Rectal smooth muscle tissue (tissue), 1 donor: ENCODE data around the gene FABP3.

Source experiments
- H3K27ac ChIP-seq: one replicate; pipeline ENCODE4 v1.7.0; 2013; ENCODE audit warnings: low read depth, low read length, inconsistent platforms
- H3K27me3 ChIP-seq: one replicate; pipeline ENCODE4 v1.7.0; 2013; ENCODE audit warnings: low read length; ENCODE audit not compliant: control insufficient read depth, insufficient read depth
- H3K36me3 ChIP-seq: one replicate; pipeline ENCODE4 v1.7.0; 2013; ENCODE audit warnings: low read length; ENCODE audit not compliant: control insufficient read depth, insufficient read depth
- H3K4me1 ChIP-seq: one replicate; pipeline ENCODE4 v1.7.0; 2013; ENCODE audit warnings: low read length; ENCODE audit not compliant: control insufficient read depth, insufficient read depth
- H3K4me3 ChIP-seq: one replicate; pipeline ENCODE4 v1.7.0; 2013; ENCODE audit warnings: low read length
- H3K9ac ChIP-seq: one replicate; pipeline ENCODE4 v1.7.0; 2013; ENCODE audit warnings: low read length

The FABP3 gene

DNA sequence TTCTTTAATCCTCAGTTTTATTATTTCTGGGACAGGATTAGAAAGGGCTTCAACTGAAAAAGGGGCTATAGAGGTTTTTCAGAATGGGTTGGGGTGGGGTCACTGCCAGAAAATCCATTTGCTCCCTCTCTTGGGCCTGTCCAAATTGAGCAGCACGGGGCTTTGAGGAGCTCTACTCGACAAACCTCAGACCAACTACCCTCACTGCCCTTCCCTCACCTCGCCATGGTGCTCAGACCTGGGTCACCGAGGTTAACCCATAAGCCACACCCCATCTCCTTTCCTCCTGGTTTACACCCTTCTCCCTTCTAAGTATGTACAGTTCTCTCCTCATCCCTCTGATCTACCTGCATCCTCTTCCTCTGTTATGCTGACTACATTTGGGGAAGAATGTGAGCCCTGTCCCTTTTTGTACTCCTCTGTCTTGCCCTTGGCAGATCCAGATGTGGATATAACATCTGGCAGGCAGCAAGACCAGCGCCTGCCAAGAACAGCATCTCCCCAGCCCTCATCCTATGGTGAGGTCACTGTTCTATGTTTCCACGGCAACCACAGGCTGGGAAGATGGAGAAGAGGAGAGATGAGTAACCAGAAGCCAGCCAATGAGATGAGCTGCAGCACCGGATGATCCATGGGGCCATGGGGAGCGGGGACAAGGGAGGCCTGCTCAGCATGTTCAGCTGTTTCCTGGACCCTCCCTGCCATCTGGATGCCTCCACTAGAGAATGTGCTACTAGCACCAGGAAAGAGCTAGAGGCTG is 3.7 kb upstream of the FABP3 start:
- H3K4me3 ChIP-seq: no peak overlapping the region
- H3K36me3 ChIP-seq: no peaks in the 10 kb centered on the region
- H3K9ac ChIP-seq: no peak overlapping the region
- peaks cover 16% of the 10 kb centered on the region for H3K4me1 ChIP-seq
- no peaks in the 10 kb centered on the region for H3K27me3 ChIP-seq
- no peak overlapping the region for H3K27ac ChIP-seq

DNA sequence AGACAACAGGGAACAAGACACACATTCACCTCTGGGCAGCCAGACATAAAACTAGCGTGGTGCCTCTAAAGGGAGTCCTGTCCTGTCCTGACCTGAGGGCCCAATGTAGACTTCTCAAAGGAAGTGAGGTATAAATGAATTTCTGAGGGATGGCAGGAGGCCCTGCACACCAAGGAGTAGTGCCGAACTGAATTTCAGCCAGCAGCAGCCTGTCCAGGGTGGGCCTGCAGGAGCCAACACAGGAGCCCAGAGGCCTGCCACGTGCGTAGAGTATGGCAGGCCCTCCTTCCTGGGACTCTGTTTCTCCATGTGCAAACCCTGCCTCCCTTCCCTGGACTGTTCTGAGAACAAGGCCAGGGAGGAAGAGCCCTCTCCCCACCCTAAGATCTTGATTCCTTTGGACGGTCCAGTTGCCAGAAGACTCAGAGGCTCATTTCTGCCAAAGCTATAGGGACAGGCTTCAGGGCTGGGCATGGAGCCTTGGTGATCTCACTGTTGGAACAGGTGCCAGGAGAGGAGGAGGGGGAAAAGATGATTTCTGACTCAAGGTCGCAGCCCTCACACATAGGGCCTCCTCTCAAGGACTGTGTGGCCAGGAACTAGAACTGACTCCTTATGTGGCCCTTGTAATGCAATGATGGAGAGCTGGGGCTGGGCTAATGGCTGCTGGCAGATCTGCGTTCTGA is 1.8 kb upstream of the FABP3 start:
- peaks cover 16% of the 10 kb centered on the region for H3K4me1 ChIP-seq
- no peak overlapping the region for H3K9ac ChIP-seq
- no peak overlapping the region for H3K4me3 ChIP-seq
- H3K27ac ChIP-seq: peak overlapping the region; percentile 46
- no peaks in the 10 kb centered on the region for H3K27me3 ChIP-seq
- H3K36me3 ChIP-seq: no peaks in the 10 kb centered on the region

GRCh38 chr1:31373897-31374486 is 1.1 kb upstream of the FABP3 start:
- H3K27ac ChIP-seq: peak overlapping the region; percentile 46

DNA sequence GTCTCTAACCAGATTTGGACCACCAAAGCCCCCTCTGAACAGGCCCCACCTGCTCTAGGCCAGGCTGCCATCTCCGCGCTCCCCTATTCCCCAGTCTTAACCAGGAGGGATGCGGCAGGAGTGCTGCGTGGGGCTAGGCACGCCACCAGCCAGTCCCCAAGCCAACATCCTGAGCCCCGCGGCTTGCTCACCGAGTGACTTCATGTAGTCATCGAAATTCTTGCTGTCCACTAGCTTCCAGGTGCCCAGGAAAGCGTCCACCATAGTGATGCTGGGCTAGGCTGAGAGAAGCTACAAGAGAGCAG is 173 bp downstream of the FABP3 start:
- Histone ChIP-seq H3K36me3 (no peaks in the 10 kb centered on the region), H3K4me3 (peak overlapping the region; percentile 70), H3K27me3 (no peaks in the 10 kb centered on the region), H3K27ac (peak overlapping the region; percentile 84), H3K4me1 (peaks cover 16% of the 10 kb centered on the region), H3K9ac (no peak overlapping the region)

More at GRCh38 chr1:31373897-31374486, 1.1 kb upstream of the FABP3 start:
- Histone ChIP-seq H3K36me3 (no peaks in the 10 kb centered on the region), H3K4me3 (peak overlapping the region; percentile 70), H3K9ac (no peak overlapping the region), H3K27me3 (no peaks in the 10 kb centered on the region), H3K4me1 (peaks cover 16% of the 10 kb centered on the region)

DNA sequence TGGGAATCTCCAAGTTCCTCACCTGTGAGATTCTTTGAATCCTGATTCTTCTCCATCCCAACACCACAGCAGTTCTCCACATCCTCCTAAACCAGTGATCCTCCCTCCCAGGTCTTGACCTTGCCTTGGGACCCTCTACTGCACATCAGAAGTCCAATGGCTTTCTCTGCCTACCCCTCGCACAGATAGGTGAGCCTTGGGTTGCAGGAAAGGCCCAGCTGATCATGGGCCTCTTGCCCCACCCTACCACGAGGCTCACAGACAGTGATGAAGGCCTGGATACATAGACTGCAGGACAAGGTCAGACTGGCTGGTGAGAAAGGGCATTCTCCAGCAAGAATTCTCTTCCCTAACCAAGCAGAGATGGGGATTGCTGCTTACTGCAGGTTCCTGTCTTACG is 825 bp downstream of the FABP3 start:
- H3K4me1 ChIP-seq: peaks cover 16% of the 10 kb centered on the region
- H3K27me3 ChIP-seq: no peaks in the 10 kb centered on the region
- no peak overlapping the region for H3K4me3 ChIP-seq
- H3K9ac ChIP-seq: no peak overlapping the region
- no peak overlapping the region for H3K27ac ChIP-seq
- no peaks in the 10 kb centered on the region for H3K36me3 ChIP-seq

DNA sequence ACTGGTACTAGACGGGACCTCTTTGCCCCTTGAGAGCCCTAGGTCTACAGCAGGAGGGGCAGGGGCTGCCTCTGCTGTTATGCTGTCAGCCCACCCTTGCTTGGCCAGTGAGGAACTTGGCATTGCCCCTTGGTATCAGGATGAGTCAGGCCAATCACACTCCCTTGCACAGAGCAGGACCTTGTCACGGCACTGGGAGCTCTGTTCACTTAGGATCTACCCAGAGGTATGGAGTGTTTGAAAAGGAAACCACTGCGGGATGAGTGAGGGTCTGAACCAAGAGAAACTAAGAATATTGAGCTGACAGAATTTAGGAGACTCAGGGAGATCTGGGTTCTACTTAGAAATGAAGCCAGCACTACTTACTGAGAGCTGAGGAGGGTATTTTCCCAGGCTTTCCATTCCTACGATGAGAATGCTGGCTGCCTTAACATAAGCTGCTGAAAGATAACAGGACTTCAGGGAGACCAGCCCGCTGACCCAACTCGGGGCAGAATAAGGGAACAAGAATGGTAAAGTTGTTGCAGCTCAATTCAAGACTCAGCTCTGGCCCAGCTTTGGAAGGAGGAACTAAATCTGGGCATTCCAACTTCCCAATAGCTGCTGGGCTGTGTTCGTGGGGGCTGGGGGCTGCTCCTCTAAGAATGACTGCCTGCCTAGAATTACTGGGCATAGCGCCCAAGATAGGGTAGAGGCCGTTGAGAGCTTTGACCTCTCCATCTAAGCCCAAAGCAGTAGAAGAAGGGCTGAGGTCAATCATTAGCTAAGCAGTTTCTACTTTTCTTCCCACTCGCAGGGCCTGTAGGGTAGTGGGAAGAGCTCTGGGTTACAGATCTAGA is 1.5 kb downstream of the FABP3 start:
- Histone ChIP-seq H3K4me1 (peaks cover 16% of the 10 kb centered on the region), H3K27me3 (no peaks in the 10 kb centered on the region), H3K36me3 (peaks cover 6% of the 10 kb centered on the region), H3K4me3 (no peak overlapping the region), H3K27ac (no peak overlapping the region), H3K9ac (no peak overlapping the region)

- no peaks in the 10 kb centered on the region for H3K27me3 ChIP-seq
- H3K36me3 ChIP-seq: peaks cover 6% of the 10 kb centered on the region
- no peak overlapping the region for H3K27ac ChIP-seq
- no peak overlapping the region for H3K9ac ChIP-seq
- H3K4me3 ChIP-seq: no peak overlapping the region
- peaks cover 16% of the 10 kb centered on the region for H3K4me1 ChIP-seq
These were observed 2.3 kb downstream of the FABP3 start for GRCh38 chr1:31370565-31370964.

DNA sequence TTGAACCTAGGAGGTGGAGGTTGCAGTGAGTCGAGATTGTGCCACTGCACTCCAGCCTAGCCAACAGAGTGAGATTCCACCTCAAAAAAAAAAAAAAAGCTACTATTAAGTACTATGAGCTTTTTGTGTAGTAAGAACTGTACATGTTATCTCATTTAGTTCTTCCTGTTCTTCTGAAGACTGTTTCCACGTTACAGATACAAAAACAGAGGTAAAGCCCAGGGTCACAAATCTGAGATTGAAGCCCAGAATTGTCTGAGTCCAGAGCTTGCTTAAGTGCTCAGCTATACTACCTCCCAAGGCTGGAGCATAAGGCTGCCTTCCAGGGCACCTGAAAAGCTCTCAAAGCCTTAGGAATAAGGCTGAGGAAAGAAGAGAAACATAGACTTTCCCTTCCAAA is 2.9 kb downstream of the FABP3 start:
- Histone ChIP-seq H3K27me3 (no peaks in the 10 kb centered on the region), H3K9ac (no peak overlapping the region), H3K4me3 (no peak overlapping the region), H3K36me3 (peaks cover 7% of the 10 kb centered on the region), H3K4me1 (peaks cover 16% of the 10 kb centered on the region), H3K27ac (no peak overlapping the region)

GRCh38 chr1:31368611-31369107 is 4.2 kb downstream of the FABP3 start:
- H3K9ac ChIP-seq: no peak overlapping the region
- H3K4me1 ChIP-seq: peaks cover 6% of the 10 kb centered on the region
- no peak overlapping the region for H3K4me3 ChIP-seq
- H3K27me3 ChIP-seq: no peaks in the 10 kb centered on the region
- H3K27ac ChIP-seq: no peak overlapping the region
- peaks cover 17% of the 10 kb centered on the region for H3K36me3 ChIP-seq

GRCh38 chr1:31366796-31367195 is 6.1 kb downstream of the FABP3 start:
- no peaks in the 10 kb centered on the region for H3K27me3 ChIP-seq
- H3K4me1 ChIP-seq: no peaks in the 10 kb centered on the region
- peaks cover 17% of the 10 kb centered on the region for H3K36me3 ChIP-seq
- H3K27ac ChIP-seq: no peak overlapping the region
- H3K9ac ChIP-seq: no peak overlapping the region
- H3K4me3 ChIP-seq: no peak overlapping the region

GRCh38 chr1:31364561-31365250 is 8.2 kb downstream of the FABP3 start:
- no peak overlapping the region for H3K4me3 ChIP-seq
- no peaks in the 10 kb centered on the region for H3K27me3 ChIP-seq
- H3K27ac ChIP-seq: peak overlapping the region; percentile 7
- H3K4me1 ChIP-seq: no peaks in the 10 kb centered on the region
- no peak overlapping the region for H3K9ac ChIP-seq
- H3K36me3 ChIP-seq: peaks cover 17% of the 10 kb centered on the region
